ENCODE data around the gene HPS4.

GRCh38 chr22:26516503-26516902 is 32.9 kb upstream of the HPS4 start:
- TF ChIP-seq CTCF (conservative IDR thresholded peaks at IDR 0.05; ENCODE audit: low read depth, low read length): no peak
- no peak for TF ChIP-seq EZH2phosphoT487 (IDR thresholded peaks at IDR 0.05; ENCODE audit: borderline replicate concordance, low read length)

All from PC-3 (cell line).